GM23338 (cell line): ENCODE measurements around the gene MAD1L1. TPM values are rescaled to one million over a fixed set of nuclear protein-coding genes. Genes with fewer than 3 reads are reported as not detected.

Experiments
- ATAC-seq: fragments of 200-7000 bp; cut with Tn5 transposase; 3 replicates; pipeline ENCODE4 v1.9.1; 2020
- DNase-seq: peaks from one replicate; pipeline ENCODE4 v3.0.0-alpha.2; 2015; ENCODE audit warnings: low spot score
- H2AFZ ChIP-seq: fragments of 200-600 bp; sonication (generic); 2 replicates; pipeline ENCODE4 v1.8.0; 2016; ENCODE audit warnings: antibody characterized with exemption, mild to moderate bottlenecking, moderate library complexity
- H3F3A ChIP-seq: fragments of 200-600 bp; sonication (generic); replicated peaks from 2 replicates; pipeline ENCODE4 v1.8.0; 2017; ENCODE audit warnings: antibody characterized with exemption, mixed run types, low read depth
- H3K27ac ChIP-seq: fragments of 200-600 bp; sonication (generic); 2 replicates; pipeline ENCODE4 v1.6.1; 2016; ENCODE audit warnings: low read depth
- H3K27me3 ChIP-seq: fragments of 200-600 bp; sonication (generic); 2 replicates; pipeline ENCODE4 v1.8.0; 2016; ENCODE audit warnings: mild to moderate bottlenecking, mixed run types, moderate library complexity; ENCODE audit not compliant: insufficient read depth
- H3K36me3 ChIP-seq: fragments of 200-600 bp; sonication (generic); 2 replicates; pipeline ENCODE4 v1.8.0; 2016; ENCODE audit warnings: mild to moderate bottlenecking; ENCODE audit not compliant: insufficient read depth
- H3K4me1 ChIP-seq: fragments of 200-600 bp; sonication (generic); 2 replicates; pipeline ENCODE4 v1.8.0; 2016; ENCODE audit warnings: mild to moderate bottlenecking, moderate library complexity; ENCODE audit not compliant: insufficient read depth
- H3K4me2 ChIP-seq: fragments of 200-600 bp; sonication (generic); 2 replicates; pipeline ENCODE4 v1.7.1; 2017; ENCODE audit warnings: mixed run types
- H3K4me3 ChIP-seq: fragments of 200-600 bp; sonication (generic); 2 replicates; pipeline ENCODE4 v1.6.1; 2016; ENCODE audit warnings: mixed run types
- H3K79me2 ChIP-seq: fragments of 200-600 bp; sonication (generic); replicated peaks from 2 replicates; pipeline ENCODE4 v1.8.0; 2017; ENCODE audit warnings: mild to moderate bottlenecking; ENCODE audit not compliant: insufficient read depth
- H3K9me2 ChIP-seq: fragments of 200-600 bp; sonication (generic); 2 replicates; pipeline ENCODE4 v1.8.0; 2017; ENCODE audit not compliant: insufficient read depth
- H4K20me1 ChIP-seq: fragments of 200-600 bp; sonication (generic); replicated peaks from 2 replicates; pipeline ENCODE4 v1.8.0; 2017; ENCODE audit warnings: mild to moderate bottlenecking; ENCODE audit not compliant: insufficient read depth
- H3K27ac Mint-ChIP-seq: 2 replicates; pipeline ENCODE4 v1.8.0; 2020; ENCODE audit warnings: inconsistent platforms, mild to moderate bottlenecking, moderate library complexity, mixed read lengths
- H3K27me3 Mint-ChIP-seq: 3 replicates; pipeline ENCODE4 v1.8.0; 2022; ENCODE audit warnings: low read depth, mild to moderate bottlenecking, moderate library complexity, mixed read lengths, inconsistent platforms; ENCODE audit not compliant: insufficient read depth, poor library complexity
- H3K36me3 Mint-ChIP-seq: 3 replicates; pipeline ENCODE4 v1.8.0; 2021; ENCODE audit warnings: low read depth, mild to moderate bottlenecking, inconsistent platforms, moderate library complexity, mixed read lengths
- H3K4me1 Mint-ChIP-seq: 3 replicates; pipeline ENCODE4 v1.8.0; 2020; ENCODE audit warnings: mild to moderate bottlenecking, inconsistent platforms, mixed read lengths
- H3K4me3 Mint-ChIP-seq: 3 replicates; pipeline ENCODE4 v1.8.0; 2021; ENCODE audit warnings: moderate library complexity, mild to moderate bottlenecking, inconsistent platforms, mixed read lengths
- H3K9me3 Mint-ChIP-seq: 3 replicates; pipeline ENCODE4 v1.8.0; 2020; ENCODE audit warnings: moderate library complexity, mild to moderate bottlenecking, inconsistent platforms, mixed read lengths
- CREB1 ChIP-seq: fragments of 250-450 bp; sonication (Bioruptor Pico); IDR thresholded peaks from 2 replicates; pipeline ENCODE4 v1.5.0; 2020; ENCODE audit warnings: low read depth, mild to moderate bottlenecking, moderate library complexity
- ETS1 ChIP-seq: IDR thresholded peaks from 2 replicates; pipeline ENCODE4 v1.6.1; 2016; ENCODE audit warnings: antibody characterized with exemption
- JUNB ChIP-seq: IDR thresholded peaks from one replicate; pipeline ENCODE4 v1.6.1; 2016; ENCODE audit warnings: antibody characterized with exemption; ENCODE audit not compliant: unreplicated experiment
- NANOG ChIP-seq: IDR thresholded peaks from 2 replicates; pipeline ENCODE4 v1.6.1; 2016; ENCODE audit warnings: antibody characterized with exemption, borderline replicate concordance
- REST ChIP-seq: IDR thresholded peaks from one replicate; pipeline ENCODE4 v1.6.1; 2018; ENCODE audit warnings: antibody characterized with exemption; ENCODE audit not compliant: unreplicated experiment
- STAT1 ChIP-seq: IDR thresholded peaks from one replicate; pipeline ENCODE4 v1.6.1; 2016; ENCODE audit warnings: antibody characterized with exemption; ENCODE audit not compliant: unreplicated experiment
- ZNF331 ChIP-seq: fragments of 250-450 bp; sonication (Bioruptor Pico); IDR thresholded peaks from 2 replicates; pipeline ENCODE4 v1.5.0; 2020; ENCODE audit warnings: low read depth, mild to moderate bottlenecking, moderate library complexity
- ZNF462 ChIP-seq: fragments of 250-450 bp; sonication (Bioruptor Pico); IDR thresholded peaks from 2 replicates; pipeline ENCODE4 v1.5.0; 2020; ENCODE audit warnings: mild to moderate bottlenecking, moderate library complexity
- polyA plus RNA-seq: library from polyadenylated mRNA; unstranded; fragments of >200 nt; fragmentation: Nextera tagmentation; extraction: Ambion mirVana; gene quantifications from 2 replicates; pipeline ENCODE4 v1.2.1, GENCODE V29; 2016
- total RNA-seq: library from RNA; depleted of rRNA; stranded (reverse); fragments of >200 nt; shearing (Covaris generic); gene quantifications from 2 replicates; pipeline ENCODE4 v1.2.3, GENCODE V29; 2014
- TF ChIP-seq, protein P1 (sequence below), 2 experiments: fragments of 200-600 bp in 1 of 2; sonication (generic) in 1 of 2; conservative IDR thresholded peaks; 2 replicates each; pipeline versions ENCODE4 v1.5.1 to v1.6.1; 2016 to 2017; ENCODE audit warnings: antibody characterized with exemption in 2 of 2, low read depth in 2 of 2, mild to moderate bottlenecking in 2 of 2, moderate library complexity in 1 of 2

Gene MAD1L1
- total and polyA plus RNA-seq, 2 experiments from 2014 or later: 40.3 to 59.3 TPM

DNA sequence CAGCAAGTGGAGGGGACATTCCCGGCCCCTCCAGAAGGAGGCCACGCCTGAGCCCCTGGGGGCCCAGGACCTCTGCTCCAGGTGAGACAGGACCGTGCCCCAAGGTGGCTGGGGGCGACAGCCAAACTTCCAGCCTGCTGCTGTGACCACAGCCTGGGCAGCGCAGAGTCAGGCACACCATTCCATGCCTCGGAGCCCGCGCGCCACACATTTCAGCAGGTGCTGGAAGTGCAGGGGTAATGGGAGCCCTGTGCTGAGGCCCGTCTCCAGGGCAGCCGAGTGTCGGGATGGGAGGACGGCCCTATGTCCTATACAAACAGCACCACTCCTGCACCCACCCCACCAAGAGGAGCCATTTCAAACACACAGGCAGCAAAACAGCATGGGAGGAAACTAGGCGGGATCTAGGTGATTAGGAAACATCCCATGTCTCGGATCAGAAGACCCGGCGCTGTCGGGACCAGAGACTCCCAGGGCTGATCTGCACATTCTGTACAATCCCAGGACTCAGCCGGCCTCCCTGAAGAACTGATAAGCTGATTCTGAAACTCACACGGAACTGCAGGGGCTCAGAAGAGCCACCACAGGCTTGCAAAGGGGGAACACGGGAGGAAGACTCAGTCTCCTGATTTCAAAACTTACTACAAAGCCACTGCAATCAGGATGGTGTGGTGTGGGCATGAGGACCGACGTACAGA is 290.4 kb downstream of the MAD1L1 start:
- Mint-ChIP-seq H3K27me3 (peaks cover 20% of the 10 kb centered on the region), H3K4me1 (peaks cover 21% of the 10 kb centered on the region), H3K9me3 (peaks cover 12% of the 10 kb centered on the region), H3K27ac (peak overlapping the region; percentile 50), H3K4me3 (no peak overlapping the region), H3K36me3 (peaks cover 12% of the 10 kb centered on the region)
- Histone ChIP-seq H3K36me3 (no peaks in the 10 kb centered on the region), H4K20me1 (no peaks in the 10 kb centered on the region; the same call in 1 of the 2 replicates), H3K4me2 (no peak overlapping the region), H3K27me3 (no peaks in the 10 kb centered on the region), H3K9me2 (no peaks in the 10 kb centered on the region), H3K4me3 (no peak overlapping the region), H3K27ac (no peak overlapping the region), H3F3A (no peaks in the 10 kb centered on the region), H3K4me1 (no peaks in the 10 kb centered on the region), H2AFZ (no peak overlapping the region), H3K79me2 (no peaks in the 10 kb centered on the region)
- TF ChIP-seq JUNB (no peak), CREB1 (CRISPR knock-in tag) (no peak), ZNF462 (CRISPR knock-in tag) (no peak), ETS1 (no peak), STAT1 (no peak), REST (no peak), ZNF331 (CRISPR knock-in tag) (no peak), NANOG (no peak)
- TF ChIP-seq, protein P1, sequence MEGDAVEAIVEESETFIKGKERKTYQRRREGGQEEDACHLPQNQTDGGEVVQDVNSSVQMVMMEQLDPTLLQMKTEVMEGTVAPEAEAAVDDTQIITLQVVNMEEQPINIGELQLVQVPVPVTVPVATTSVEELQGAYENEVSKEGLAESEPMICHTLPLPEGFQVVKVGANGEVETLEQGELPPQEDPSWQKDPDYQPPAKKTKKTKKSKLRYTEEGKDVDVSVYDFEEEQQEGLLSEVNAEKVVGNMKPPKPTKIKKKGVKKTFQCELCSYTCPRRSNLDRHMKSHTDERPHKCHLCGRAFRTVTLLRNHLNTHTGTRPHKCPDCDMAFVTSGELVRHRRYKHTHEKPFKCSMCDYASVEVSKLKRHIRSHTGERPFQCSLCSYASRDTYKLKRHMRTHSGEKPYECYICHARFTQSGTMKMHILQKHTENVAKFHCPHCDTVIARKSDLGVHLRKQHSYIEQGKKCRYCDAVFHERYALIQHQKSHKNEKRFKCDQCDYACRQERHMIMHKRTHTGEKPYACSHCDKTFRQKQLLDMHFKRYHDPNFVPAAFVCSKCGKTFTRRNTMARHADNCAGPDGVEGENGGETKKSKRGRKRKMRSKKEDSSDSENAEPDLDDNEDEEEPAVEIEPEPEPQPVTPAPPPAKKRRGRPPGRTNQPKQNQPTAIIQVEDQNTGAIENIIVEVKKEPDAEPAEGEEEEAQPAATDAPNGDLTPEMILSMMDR (conservative IDR thresholded peaks at IDR 0.05; ENCODE audit: low read depth in 2 of 2): no peak
- ATAC-seq: no peak
- no peak for DNase-seq
